Thyroid gland (tissue), 4 donors: ENCODE measurements around the gene OR6B1. TPM values are rescaled to one million over a fixed set of nuclear protein-coding genes. Genes with fewer than 3 reads are reported as not detected.

Source experiments
- DNase-seq, 2 donors: peaks; one replicate each; pipeline ENCODE4 v3.0.0-alpha.2; 2019
- H3K27ac ChIP-seq, 3 donors: fragments of 200-600 bp; sonication (generic); 1 replicate in 2 of 3; 2 replicates in 1 of 3; pipeline ENCODE4 v1.5.1; 2016 to 2019; ENCODE audit warnings: mild to moderate bottlenecking in 1 of 3, moderate library complexity in 1 of 3
- H3K27me3 ChIP-seq: fragments of 200-600 bp; sonication (generic); one replicate; pipeline ENCODE4 v1.5.1; 2019
- H3K36me3 ChIP-seq, 2 donors: fragments of 200-600 bp; sonication (generic); one replicate each; pipeline ENCODE4 v1.5.1; 2016 to 2019
- H3K4me1 ChIP-seq, 2 donors: fragments of 200-600 bp; sonication (generic); one replicate each; pipeline ENCODE4 v1.5.1; 2017 to 2019
- H3K4me3 ChIP-seq, 3 donors: fragments of 200-600 bp; sonication (generic); replicated peaks in 1 of 3; 1 replicate in 2 of 3; 2 replicates in 1 of 3; pipeline ENCODE4 v1.5.1; 2016; ENCODE audit warnings: mild to moderate bottlenecking in 1 of 3
- H3K9me3 ChIP-seq: fragments of 200-600 bp; sonication (generic); one replicate; pipeline ENCODE4 v1.5.1; 2017
- CTCF ChIP-seq, 6 experiments: fragments of 200-600 bp in 3 of 6; fragments of 450-650 bp in 3 of 6; sonication (generic) in 3 of 6; IDR thresholded peaks; one replicate each; pipeline ENCODE4 v1.5.1; 2016 to 2019; ENCODE audit warnings: antibody characterized with exemption in 6 of 6, mild to moderate bottlenecking in 2 of 6, inconsistent platforms in 1 of 6, moderate library complexity in 1 of 6
- POLR2A ChIP-seq, 2 donors: fragments of 450-650 bp; IDR thresholded peaks; one replicate each; pipeline ENCODE4 v1.6.1; 2017; ENCODE audit warnings: antibody characterized with exemption in 2 of 2, mild to moderate bottlenecking in 2 of 2, moderate library complexity in 1 of 2
- WGBS, 2 donors: methylation state at CpG; one replicate each; pipeline ENCODE4 v1.1.5; 2017; 5-methylcytosine and 5-hydroxymethylcytosine counted together
- intact Hi-C: fragments of 100-400 bp; cut with DNase I; formaldehyde crosslinking; loops from one replicate; pipeline ENCODE4 v1.15.1; 2023
- total RNA-seq, 4 donors: library from RNA; depleted of rRNA; stranded (reverse); fragments of >200 nt; gene quantifications; one replicate each; pipeline ENCODE4 v1.2.3, GENCODE V29; 2016

OR6B1 gene
- total RNA-seq, 4 donors from 2014 or later, result not detected

GRCh38 chr7:144028547-144028946 is 28.4 kb downstream of the OR6B1 start:
- TF ChIP-seq CTCF (IDR thresholded peaks at IDR 0.05), result no peak
- no peak for TF ChIP-seq POLR2A (IDR thresholded peaks at IDR 0.05)
- Histone ChIP-seq H3K4me1 (no peaks in the 10 kb centered on the region), H3K9me3 (no peaks in the 10 kb centered on the region), H3K27ac (no peak overlapping the region), H3K4me3 (no peak overlapping the region), H3K36me3 (no peaks in the 10 kb centered on the region), H3K27me3 (no peaks in the 10 kb centered on the region)
- no peak for DNase-seq
- intact Hi-C loops, result no loop called here
- WGBS, 2 donors, result 93 to 97% methylated on average over 3 of the region's 3 CpGs

GRCh38 chr7:144032516-144032915 is 32.4 kb downstream of the OR6B1 start:
- Histone ChIP-seq H3K27me3 (no peaks in the 10 kb centered on the region), H3K27ac (no peak overlapping the region), H3K4me1 (no peaks in the 10 kb centered on the region), H3K9me3 (no peaks in the 10 kb centered on the region), H3K36me3 (no peaks in the 10 kb centered on the region), H3K4me3 (no peak overlapping the region)
- intact Hi-C loops, result no loop called here
- 90 to 91% methylated on average over 5 of the region's 5 CpGs for WGBS, 2 donors
- no peak for DNase-seq
- no peak for TF ChIP-seq POLR2A (IDR thresholded peaks at IDR 0.05)
- no peak for TF ChIP-seq CTCF (IDR thresholded peaks at IDR 0.05)

- Histone ChIP-seq H3K27me3 (no peaks in the 10 kb centered on the region), H3K4me3 (no peak overlapping the region), H3K36me3 (no peaks in the 10 kb centered on the region), H3K4me1 (no peaks in the 10 kb centered on the region), H3K9me3 (no peaks in the 10 kb centered on the region), H3K27ac (no peak overlapping the region)
- intact Hi-C loops, result no loop called here
- TF ChIP-seq CTCF (IDR thresholded peaks at IDR 0.05) (no peak), POLR2A (IDR thresholded peaks at IDR 0.05) (no peak)
- 58 to 75% methylated on average over 1 of the region's 1 CpG for WGBS, 2 donors
- DNase-seq, result no peak
Measured at GRCh38 chr7:144032985-144033709, 33.0 kb downstream of the OR6B1 start.

- no peak for DNase-seq
- Histone ChIP-seq H3K4me1 (no peaks in the 10 kb centered on the region), H3K27me3 (no peaks in the 10 kb centered on the region), H3K36me3 (no peaks in the 10 kb centered on the region), H3K4me3 (no peak overlapping the region), H3K9me3 (no peaks in the 10 kb centered on the region), H3K27ac (no peak overlapping the region)
- intact Hi-C loops, result no loop called here
- TF ChIP-seq CTCF (IDR thresholded peaks at IDR 0.05) (no peak), POLR2A (IDR thresholded peaks at IDR 0.05) (no peak)
Measured at GRCh38 chr7:144035385-144035784, 35.3 kb downstream of the OR6B1 start.

- intact Hi-C loops, result no loop called here
- WGBS, 2 donors, result 91 to 93% methylated on average over 1 of the region's 1 CpG
- no peak overlapping the region for H3K27ac ChIP-seq
- H3K36me3 ChIP-seq, result no peaks in the 10 kb centered on the region
- DNase-seq, result no peak
- no peaks in the 10 kb centered on the region for H3K27me3 ChIP-seq
- no peaks in the 10 kb centered on the region for H3K4me1 ChIP-seq
- H3K9me3 ChIP-seq, result no peaks in the 10 kb centered on the region
- H3K4me3 ChIP-seq, result no peak overlapping the region
- TF ChIP-seq CTCF (IDR thresholded peaks at IDR 0.05) (no peak), POLR2A (IDR thresholded peaks at IDR 0.05) (no peak)
Measured at GRCh38 chr7:144036302-144036885, 36.3 kb downstream of the OR6B1 start.
